GM18867 (cell line): ENCODE data around the gene ADRB2.

Experiments used
- ATAC-seq: cut with Tn5 transposase; IDR thresholded peaks from one replicate; pipeline ENCODE4 v1.9.1; 2021; ENCODE audit warnings: mild to moderate bottlenecking, moderate library complexity; ENCODE audit not compliant: unreplicated experiment

Gene ADRB2

GRCh38 chr5:148805326-148806290 is 20.8 kb upstream of the ADRB2 start:
- ATAC-seq: peak; percentile 31

GRCh38 chr5:148806520-148806931 is 19.9 kb upstream of the ADRB2 start:
- no peak for ATAC-seq

GRCh38 chr5:148807851-148808250 is 18.6 kb upstream of the ADRB2 start:
- ATAC-seq: no peak

- peak; percentile 72 for ATAC-seq
These were observed 17.4 kb upstream of the ADRB2 start for GRCh38 chr5:148808864-148809642.

GRCh38 chr5:148809781-148810524 is 16.5 kb upstream of the ADRB2 start:
- ATAC-seq: no peak

- peak; percentile 17 for ATAC-seq
These were observed 15.6 kb upstream of the ADRB2 start for GRCh38 chr5:148810823-148811222.

GRCh38 chr5:148811756-148812155 is 14.7 kb upstream of the ADRB2 start:
- no peak for ATAC-seq

- ATAC-seq: no peak
These were observed 11.3 kb upstream of the ADRB2 start for GRCh38 chr5:148815086-148815485.

- no peak for ATAC-seq
These were observed 10.8 kb upstream of the ADRB2 start for GRCh38 chr5:148815578-148815977.

- ATAC-seq: no peak
These were observed 10.1 kb upstream of the ADRB2 start for GRCh38 chr5:148816357-148816756.

- ATAC-seq: no peak
These were observed 9.6 kb upstream of the ADRB2 start for GRCh38 chr5:148816782-148817181.

GRCh38 chr5:148817606-148818005 is 8.8 kb upstream of the ADRB2 start:
- ATAC-seq: no peak

GRCh38 chr5:148820461-148821395 is 5.7 kb upstream of the ADRB2 start:
- ATAC-seq: no peak

- ATAC-seq: no peak
These were observed 2.5 kb upstream of the ADRB2 start for GRCh38 chr5:148823871-148824270.

GRCh38 chr5:148825716-148826052 is 727 bp upstream of the ADRB2 start:
- ATAC-seq: no peak

- no peak for ATAC-seq
These were observed 294 bp downstream of the ADRB2 start for GRCh38 chr5:148826739-148827070.

GRCh38 chr5:148827723-148828122 is 1.3 kb downstream of the ADRB2 start:
- no peak for ATAC-seq

- ATAC-seq: no peak
These were observed 2.3 kb downstream of the ADRB2 start for GRCh38 chr5:148828511-148829247.

- no peak for ATAC-seq
These were observed 2.8 kb downstream of the ADRB2 start for GRCh38 chr5:148829248-148829594.

- ATAC-seq: no peak
These were observed 3.3 kb downstream of the ADRB2 start for GRCh38 chr5:148829734-148830133.
